Prostate gland (tissue), 2 donors: ENCODE results near the gene OR4E2. TPM values are rescaled to one million over a fixed set of nuclear protein-coding genes. Genes with fewer than 3 reads are reported as not detected.

ENCODE experiments used
- DNase-seq: peaks from one replicate; pipeline ENCODE4 v3.0.0-alpha.2; 2019; ENCODE audit warnings: low spot score
- H3K27ac ChIP-seq, 2 donors: fragments of 200-600 bp; sonication (generic); 2 replicates each; pipeline ENCODE4 v1.5.1; 2017 to 2019
- H3K27me3 ChIP-seq: fragments of 200-600 bp; sonication (generic); replicated peaks from 2 replicates; pipeline ENCODE4 v1.5.1; 2019; ENCODE audit not compliant: insufficient read depth
- H3K36me3 ChIP-seq, 2 donors: fragments of 200-600 bp; sonication (generic); 1 replicate in 1 of 2; 2 replicates in 1 of 2; pipeline versions ENCODE4 v1.5.1 to v1.8.1; 2017 to 2019
- H3K4me1 ChIP-seq: fragments of 200-600 bp; sonication (generic); replicated peaks from 2 replicates; pipeline ENCODE4 v1.5.1; 2019
- H3K4me3 ChIP-seq, 2 donors: fragments of 200-600 bp; sonication (generic); 2 replicates each; pipeline ENCODE4 v1.5.1; 2017 to 2019
- H3K9me3 ChIP-seq: fragments of 200-600 bp; sonication (generic); 2 replicates; pipeline ENCODE4 v1.5.1; 2017
- POLR2A ChIP-seq: fragments of 450-650 bp; IDR thresholded peaks from one replicate; pipeline ENCODE4 v1.6.1; 2016; ENCODE audit warnings: antibody characterized with exemption, mild to moderate bottlenecking
- POLR2AphosphoS5 ChIP-seq: sonication (generic); formaldehyde crosslinking; IDR thresholded peaks from one replicate; pipeline ENCODE4 v1.6.1; 2017; ENCODE audit warnings: antibody characterized with exemption
- WGBS: methylation state at CpG from one replicate; pipeline ENCODE4 v1.1.5; 2018; 5-methylcytosine and 5-hydroxymethylcytosine counted together
- intact Hi-C: fragments of 100-400 bp; cut with DNase I; formaldehyde crosslinking; loops from one replicate; pipeline ENCODE4 v1.14.2; 2022
- total RNA-seq, 2 donors: library from RNA; depleted of rRNA; stranded (reverse); fragments of >200 nt; gene quantifications; one replicate each; pipeline ENCODE4 v1.1.0, GENCODE V29; 2016
- TF ChIP-seq, protein P1 (sequence below), 4 experiments: fragments of 200-600 bp in 2 of 4; fragments of 450-650 bp in 2 of 4; sonication (generic) in 2 of 4; IDR thresholded peaks; 1 replicate in 3 of 4; 2 replicates in 1 of 4; pipeline ENCODE4 v1.5.1; 2016 to 2019; ENCODE audit warnings: antibody characterized with exemption in 4 of 4, mild to moderate bottlenecking in 2 of 4, moderate library complexity in 2 of 4

Gene OR4E2
- total RNA-seq, 2 donors from 2014 or later: not detected

DNA sequence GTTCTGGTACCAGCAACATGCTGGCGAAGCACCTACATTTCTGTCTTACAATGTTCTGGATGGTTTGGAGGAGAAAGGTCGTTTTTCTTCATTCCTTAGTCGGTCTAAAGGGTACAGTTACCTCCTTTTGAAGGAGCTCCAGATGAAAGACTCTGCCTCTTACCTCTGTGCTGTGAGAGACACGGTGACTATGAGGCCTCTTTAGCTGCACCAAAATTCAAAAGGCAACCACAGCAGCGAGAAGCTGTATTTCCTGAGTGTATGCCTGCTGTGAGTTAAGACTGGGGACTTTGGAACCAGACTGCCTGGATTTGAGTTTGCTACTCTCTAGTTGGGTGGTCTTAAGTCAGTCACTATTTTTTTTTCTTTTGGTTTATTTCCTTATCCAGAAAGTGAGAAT is 10.2 kb upstream of the OR4E2 start:
- H3K4me1 ChIP-seq: no peaks in the 10 kb centered on the region
- no peaks in the 10 kb centered on the region for H3K27me3 ChIP-seq
- DNase-seq: no peak
- no peak overlapping the region for H3K27ac ChIP-seq
- H3K4me3 ChIP-seq: no peak overlapping the region
- 73% methylated on average over 5 of the region's 5 CpGs for WGBS
- intact Hi-C loops: no loop called here
- H3K36me3 ChIP-seq: no peaks in the 10 kb centered on the region
- TF ChIP-seq, protein P1, sequence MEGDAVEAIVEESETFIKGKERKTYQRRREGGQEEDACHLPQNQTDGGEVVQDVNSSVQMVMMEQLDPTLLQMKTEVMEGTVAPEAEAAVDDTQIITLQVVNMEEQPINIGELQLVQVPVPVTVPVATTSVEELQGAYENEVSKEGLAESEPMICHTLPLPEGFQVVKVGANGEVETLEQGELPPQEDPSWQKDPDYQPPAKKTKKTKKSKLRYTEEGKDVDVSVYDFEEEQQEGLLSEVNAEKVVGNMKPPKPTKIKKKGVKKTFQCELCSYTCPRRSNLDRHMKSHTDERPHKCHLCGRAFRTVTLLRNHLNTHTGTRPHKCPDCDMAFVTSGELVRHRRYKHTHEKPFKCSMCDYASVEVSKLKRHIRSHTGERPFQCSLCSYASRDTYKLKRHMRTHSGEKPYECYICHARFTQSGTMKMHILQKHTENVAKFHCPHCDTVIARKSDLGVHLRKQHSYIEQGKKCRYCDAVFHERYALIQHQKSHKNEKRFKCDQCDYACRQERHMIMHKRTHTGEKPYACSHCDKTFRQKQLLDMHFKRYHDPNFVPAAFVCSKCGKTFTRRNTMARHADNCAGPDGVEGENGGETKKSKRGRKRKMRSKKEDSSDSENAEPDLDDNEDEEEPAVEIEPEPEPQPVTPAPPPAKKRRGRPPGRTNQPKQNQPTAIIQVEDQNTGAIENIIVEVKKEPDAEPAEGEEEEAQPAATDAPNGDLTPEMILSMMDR (IDR thresholded peaks at IDR 0.05): no peak
- TF ChIP-seq POLR2A (no peak), POLR2AphosphoS5 (no peak)
- no peaks in the 10 kb centered on the region for H3K9me3 ChIP-seq

DNA sequence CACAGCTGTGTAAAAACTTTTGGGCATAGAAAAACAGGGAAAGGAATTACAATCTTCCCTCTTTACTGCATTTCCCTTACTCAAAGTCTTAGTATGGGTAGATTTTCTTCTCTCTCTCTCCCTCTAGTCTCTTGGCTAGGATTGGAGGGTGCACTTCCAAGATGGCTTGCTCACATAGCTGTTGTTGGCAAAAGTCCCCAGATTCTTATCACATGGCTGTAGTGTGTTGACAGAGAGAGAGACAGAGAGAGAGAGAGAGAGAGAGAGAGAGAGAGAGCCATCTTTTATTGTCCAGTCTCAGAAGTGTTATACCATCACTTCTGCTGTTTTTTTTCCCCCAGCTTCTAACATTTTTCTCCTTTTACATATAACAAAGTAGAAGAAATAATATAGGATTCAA is 6.3 kb upstream of the OR4E2 start:
- Histone ChIP-seq H3K4me1 (no peaks in the 10 kb centered on the region), H3K27me3 (no peaks in the 10 kb centered on the region), H3K36me3 (no peaks in the 10 kb centered on the region), H3K9me3 (no peaks in the 10 kb centered on the region), H3K27ac (no peak overlapping the region), H3K4me3 (no peak overlapping the region)
- TF ChIP-seq, protein P1 (IDR thresholded peaks at IDR 0.05): no peak
- TF ChIP-seq POLR2A (no peak), POLR2AphosphoS5 (no peak)
- intact Hi-C loops: no loop called here
- DNase-seq: peak; percentile 25

DNA sequence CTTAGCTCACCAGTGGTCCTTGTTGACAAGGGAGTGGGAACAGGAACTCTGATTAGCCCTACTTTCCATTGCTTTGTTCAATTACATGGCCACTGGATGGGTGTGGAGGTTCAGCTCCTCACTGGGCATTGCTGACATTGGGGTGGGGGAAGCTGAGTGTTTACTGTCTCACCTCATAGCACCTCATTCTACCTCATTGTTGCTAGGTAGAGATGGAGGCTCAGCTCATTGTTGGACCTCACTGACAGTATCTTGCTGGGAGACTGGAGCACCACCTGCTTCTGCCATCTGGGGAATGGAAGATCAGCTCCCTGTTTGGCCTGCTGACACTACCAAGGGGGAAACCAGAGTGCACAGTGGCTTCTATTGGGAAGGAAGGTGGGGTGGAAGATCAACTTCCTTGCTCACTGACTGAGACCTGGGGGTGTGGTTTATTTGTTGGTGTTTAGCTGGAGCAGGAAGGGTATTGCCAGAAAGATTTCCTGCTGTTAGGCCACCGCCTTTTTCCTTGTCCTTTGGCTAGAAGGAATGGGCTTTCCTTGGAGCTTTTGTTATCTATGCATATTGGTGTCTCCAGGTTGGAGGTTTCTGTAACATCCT is 1.3 kb upstream of the OR4E2 start:
- H3K9me3 ChIP-seq: no peaks in the 10 kb centered on the region
- DNase-seq: no peak
- H3K4me3 ChIP-seq: no peak overlapping the region
- H3K36me3 ChIP-seq: no peaks in the 10 kb centered on the region
- TF ChIP-seq, protein P1 (IDR thresholded peaks at IDR 0.05): no peak
- TF ChIP-seq POLR2A: no peak
- no peak for TF ChIP-seq POLR2AphosphoS5
- H3K4me1 ChIP-seq: no peaks in the 10 kb centered on the region
- H3K27me3 ChIP-seq: no peaks in the 10 kb centered on the region
- H3K27ac ChIP-seq: no peak overlapping the region
- intact Hi-C loops: no loop called here
- WGBS: 57% methylated on average over 1 of the region's 1 CpG

DNA sequence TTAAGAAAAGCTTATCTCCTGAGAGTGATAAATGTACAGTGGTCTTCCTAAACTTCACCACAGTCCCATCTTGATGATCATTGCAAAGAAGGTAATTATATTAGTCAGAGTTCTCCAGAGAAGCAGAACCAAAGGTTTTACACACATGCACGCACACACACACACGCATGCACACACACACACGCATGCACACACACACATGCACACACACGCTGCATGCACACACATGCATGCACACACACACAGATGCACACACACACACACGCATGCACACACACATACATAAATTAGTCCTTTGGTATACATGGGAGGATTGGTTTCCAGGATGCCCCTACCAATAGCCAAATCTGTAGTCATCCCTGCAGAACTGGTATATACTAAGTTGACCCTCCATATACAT is 580 bp downstream of the OR4E2 start:
- TF ChIP-seq, protein P1 (IDR thresholded peaks at IDR 0.05): no peak
- TF ChIP-seq POLR2AphosphoS5 (no peak), POLR2A (no peak)
- WGBS: 92% methylated on average over 5 of the region's 5 CpGs
- Histone ChIP-seq H3K27me3 (no peaks in the 10 kb centered on the region), H3K9me3 (no peaks in the 10 kb centered on the region), H3K27ac (no peak overlapping the region), H3K4me1 (no peaks in the 10 kb centered on the region), H3K36me3 (no peaks in the 10 kb centered on the region), H3K4me3 (no peak overlapping the region)
- no peak for DNase-seq
- intact Hi-C loops: no loop called here

DNA sequence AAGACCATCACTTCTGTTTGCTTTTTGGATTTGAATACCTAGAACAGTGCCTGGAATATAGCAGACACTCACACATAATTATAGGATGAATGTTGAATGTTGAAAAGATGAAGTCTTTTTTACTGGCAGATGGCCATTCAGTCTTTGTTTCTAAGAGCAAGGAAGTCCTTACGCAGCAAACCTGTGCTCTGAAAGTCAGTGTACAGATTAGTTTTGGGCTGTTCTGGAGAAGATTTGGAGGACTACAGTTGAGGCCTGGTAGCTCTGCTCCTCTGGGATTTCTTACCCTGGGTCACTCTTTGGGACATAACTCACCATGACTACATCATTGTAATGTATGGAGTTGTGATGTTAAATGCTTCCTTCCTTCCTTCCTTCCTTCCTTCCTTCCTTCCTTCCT is 3.3 kb downstream of the OR4E2 start:
- Histone ChIP-seq H3K4me1 (no peaks in the 10 kb centered on the region), H3K9me3 (no peaks in the 10 kb centered on the region), H3K36me3 (no peaks in the 10 kb centered on the region), H3K4me3 (no peak overlapping the region), H3K27ac (no peak overlapping the region), H3K27me3 (no peaks in the 10 kb centered on the region)
- whole genome bisulfite sequencing: 96% methylated on average over 1 of the region's 1 CpG
- TF ChIP-seq, protein P1 (IDR thresholded peaks at IDR 0.05): no peak
- no peak for TF ChIP-seq POLR2A
- TF ChIP-seq POLR2AphosphoS5: no peak
- intact Hi-C loops: no loop called here
- DNase-seq: no peak
